GM23338 (cell line): ENCODE results near the gene CCDC81. TPM values are rescaled to one million over a fixed set of nuclear protein-coding genes. Genes with fewer than 3 reads are reported as not detected.
A peak's percentile ranks its signal among the peaks of the same experiment; 100 is the strongest.

Experiments
- ATAC-seq: fragments of 200-7000 bp; cut with Tn5 transposase; 3 replicates; pipeline ENCODE4 v1.9.1; 2020
- DNase-seq: peaks from one replicate; pipeline ENCODE4 v3.0.0-alpha.2; 2015; ENCODE audit warnings: low spot score
- H2AFZ ChIP-seq: fragments of 200-600 bp; sonication (generic); 2 replicates; pipeline ENCODE4 v1.8.0; 2016; ENCODE audit warnings: antibody characterized with exemption, mild to moderate bottlenecking, moderate library complexity
- H3F3A ChIP-seq: fragments of 200-600 bp; sonication (generic); replicated peaks from 2 replicates; pipeline ENCODE4 v1.8.0; 2017; ENCODE audit warnings: antibody characterized with exemption, mixed run types, low read depth
- H3K27ac ChIP-seq: fragments of 200-600 bp; sonication (generic); 2 replicates; pipeline ENCODE4 v1.6.1; 2016; ENCODE audit warnings: low read depth
- H3K27me3 ChIP-seq: fragments of 200-600 bp; sonication (generic); 2 replicates; pipeline ENCODE4 v1.8.0; 2016; ENCODE audit warnings: mild to moderate bottlenecking, mixed run types, moderate library complexity; ENCODE audit not compliant: insufficient read depth
- H3K36me3 ChIP-seq: fragments of 200-600 bp; sonication (generic); 2 replicates; pipeline ENCODE4 v1.8.0; 2016; ENCODE audit warnings: mild to moderate bottlenecking; ENCODE audit not compliant: insufficient read depth
- H3K4me1 ChIP-seq: fragments of 200-600 bp; sonication (generic); 2 replicates; pipeline ENCODE4 v1.8.0; 2016; ENCODE audit warnings: mild to moderate bottlenecking, moderate library complexity; ENCODE audit not compliant: insufficient read depth
- H3K4me2 ChIP-seq: fragments of 200-600 bp; sonication (generic); 2 replicates; pipeline ENCODE4 v1.7.1; 2017; ENCODE audit warnings: mixed run types
- H3K4me3 ChIP-seq: fragments of 200-600 bp; sonication (generic); 2 replicates; pipeline ENCODE4 v1.6.1; 2016; ENCODE audit warnings: mixed run types
- H3K79me2 ChIP-seq: fragments of 200-600 bp; sonication (generic); replicated peaks from 2 replicates; pipeline ENCODE4 v1.8.0; 2017; ENCODE audit warnings: mild to moderate bottlenecking; ENCODE audit not compliant: insufficient read depth
- H3K9me2 ChIP-seq: fragments of 200-600 bp; sonication (generic); 2 replicates; pipeline ENCODE4 v1.8.0; 2017; ENCODE audit not compliant: insufficient read depth
- H4K20me1 ChIP-seq: fragments of 200-600 bp; sonication (generic); replicated peaks from 2 replicates; pipeline ENCODE4 v1.8.0; 2017; ENCODE audit warnings: mild to moderate bottlenecking; ENCODE audit not compliant: insufficient read depth
- H3K27ac Mint-ChIP-seq: 2 replicates; pipeline ENCODE4 v1.8.0; 2020; ENCODE audit warnings: inconsistent platforms, mild to moderate bottlenecking, moderate library complexity, mixed read lengths
- H3K27me3 Mint-ChIP-seq: 3 replicates; pipeline ENCODE4 v1.8.0; 2022; ENCODE audit warnings: low read depth, mild to moderate bottlenecking, moderate library complexity, mixed read lengths, inconsistent platforms; ENCODE audit not compliant: insufficient read depth, poor library complexity
- H3K36me3 Mint-ChIP-seq: 3 replicates; pipeline ENCODE4 v1.8.0; 2021; ENCODE audit warnings: low read depth, mild to moderate bottlenecking, inconsistent platforms, moderate library complexity, mixed read lengths
- H3K4me1 Mint-ChIP-seq: 3 replicates; pipeline ENCODE4 v1.8.0; 2020; ENCODE audit warnings: mild to moderate bottlenecking, inconsistent platforms, mixed read lengths
- H3K4me3 Mint-ChIP-seq: 3 replicates; pipeline ENCODE4 v1.8.0; 2021; ENCODE audit warnings: moderate library complexity, mild to moderate bottlenecking, inconsistent platforms, mixed read lengths
- H3K9me3 Mint-ChIP-seq: 3 replicates; pipeline ENCODE4 v1.8.0; 2020; ENCODE audit warnings: moderate library complexity, mild to moderate bottlenecking, inconsistent platforms, mixed read lengths
- CREB1 ChIP-seq: fragments of 250-450 bp; sonication (Bioruptor Pico); IDR thresholded peaks from 2 replicates; pipeline ENCODE4 v1.5.0; 2020; ENCODE audit warnings: low read depth, mild to moderate bottlenecking, moderate library complexity
- CTCF ChIP-seq, 2 experiments: fragments of 200-600 bp in 1 of 2; sonication (generic) in 1 of 2; conservative IDR thresholded peaks; 2 replicates each; pipeline versions ENCODE4 v1.5.1 to v1.6.1; 2016 to 2017; ENCODE audit warnings: antibody characterized with exemption in 2 of 2, low read depth in 2 of 2, mild to moderate bottlenecking in 2 of 2, moderate library complexity in 1 of 2
- JUNB ChIP-seq: IDR thresholded peaks from one replicate; pipeline ENCODE4 v1.6.1; 2016; ENCODE audit warnings: antibody characterized with exemption; ENCODE audit not compliant: unreplicated experiment
- NANOG ChIP-seq: IDR thresholded peaks from 2 replicates; pipeline ENCODE4 v1.6.1; 2016; ENCODE audit warnings: antibody characterized with exemption, borderline replicate concordance
- POLR2AphosphoS5 ChIP-seq: IDR thresholded peaks from 2 replicates; pipeline ENCODE4 v1.6.1; 2016; ENCODE audit warnings: antibody characterized with exemption, low read depth
- ZNF114 ChIP-seq: fragments of 250-450 bp; sonication (Bioruptor Pico); IDR thresholded peaks from 2 replicates; pipeline ENCODE4 v1.5.0; 2020; ENCODE audit warnings: mild to moderate bottlenecking, moderate library complexity
- polyA plus RNA-seq: library from polyadenylated mRNA; unstranded; fragments of >200 nt; fragmentation: Nextera tagmentation; extraction: Ambion mirVana; gene quantifications from 2 replicates; pipeline ENCODE4 v1.2.1, GENCODE V29; 2016
- total RNA-seq: library from RNA; depleted of rRNA; stranded (reverse); fragments of >200 nt; shearing (Covaris generic); gene quantifications from 2 replicates; pipeline ENCODE4 v1.2.3, GENCODE V29; 2014
- TF ChIP-seq, protein P1 (sequence below): IDR thresholded peaks from 2 replicates; pipeline ENCODE4 v1.6.1; 2016; ENCODE audit warnings: antibody characterized with exemption
- TF ChIP-seq, protein P2 (sequence below): IDR thresholded peaks from one replicate; pipeline ENCODE4 v1.6.1; 2018; ENCODE audit warnings: antibody characterized with exemption; ENCODE audit not compliant: unreplicated experiment
- TF ChIP-seq, protein P3 (sequence below): fragments of 250-450 bp; sonication (Bioruptor Pico); IDR thresholded peaks from 2 replicates; pipeline ENCODE4 v1.5.0; 2020; ENCODE audit warnings: mild to moderate bottlenecking, moderate library complexity

The CCDC81 gene
- total and polyA plus RNA-seq, 2 experiments from 2014 or later, result 0.37 to 4.3 TPM

DNA sequence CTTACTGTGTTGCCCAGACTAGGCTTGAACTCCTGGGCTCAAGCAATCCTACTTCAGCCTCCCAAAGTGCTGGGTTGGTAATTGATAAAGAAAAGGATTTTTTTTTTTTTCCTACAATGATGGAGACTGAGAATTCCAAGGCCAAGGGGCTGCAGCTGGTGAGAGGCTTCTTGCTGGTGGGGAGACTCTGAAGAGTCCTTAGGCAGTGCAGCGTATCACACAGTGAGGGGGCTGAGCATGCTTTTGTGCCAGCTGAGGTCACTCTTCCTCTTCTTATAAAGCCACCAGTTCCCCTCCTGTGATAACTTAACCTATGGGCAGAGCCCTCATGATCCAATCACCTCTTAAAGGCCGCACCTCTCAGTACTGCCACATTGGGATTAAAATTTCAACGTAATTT is 28.2 kb upstream of the CCDC81 start:
- Mint-ChIP-seq H3K9me3 (no peaks in the 10 kb centered on the region), H3K27me3 (peaks cover 2% of the 10 kb centered on the region), H3K4me3 (no peak overlapping the region), H3K4me1 (no peaks in the 10 kb centered on the region), H3K27ac (peak overlapping the region; percentile 67; the same call in 1 of the 2 replicates), H3K36me3 (no peaks in the 10 kb centered on the region; the same call in 2 of the 3 replicates)
- Histone ChIP-seq H3K27ac (no peak overlapping the region), H3K36me3 (no peaks in the 10 kb centered on the region; the same call in 1 of the 2 replicates), H2AFZ (no peak overlapping the region), H3K4me3 (no peak overlapping the region), H3F3A (no peaks in the 10 kb centered on the region), H3K79me2 (peaks cover 25% of the 10 kb centered on the region), H3K9me2 (no peaks in the 10 kb centered on the region), H3K27me3 (no peaks in the 10 kb centered on the region), H4K20me1 (no peaks in the 10 kb centered on the region; the same call in 1 of the 2 replicates), H3K4me1 (no peaks in the 10 kb centered on the region), H3K4me2 (no peak overlapping the region)
- ATAC-seq, result peak; percentile 69
- no peak for DNase-seq
- TF ChIP-seq CTCF (conservative IDR thresholded peaks at IDR 0.05; ENCODE audit: low read depth in 2 of 2) (peak in 1 of 2 experiments; percentile 14; a peak in 1 of 4 replicates), JUNB (no peak)

GRCh38 chr11:86355256-86355655 is 19.4 kb upstream of the CCDC81 start:
- Histone ChIP-seq H3F3A (no peaks in the 10 kb centered on the region), H3K4me2 (no peak overlapping the region), H3K4me3 (no peak overlapping the region), H3K9me2 (peaks cover 10% of the 10 kb centered on the region), H3K36me3 (no peaks in the 10 kb centered on the region), H3K27me3 (no peaks in the 10 kb centered on the region), H3K27ac (no peak overlapping the region), H3K4me1 (peaks cover 9% of the 10 kb centered on the region), H2AFZ (no peak overlapping the region), H4K20me1 (no peaks in the 10 kb centered on the region), H3K79me2 (no peaks in the 10 kb centered on the region)
- no peak overlapping the region for H3K27ac Mint-ChIP-seq
- no peaks in the 10 kb centered on the region for H3K27me3 Mint-ChIP-seq
- DNase-seq (no peak), ATAC-seq (no peak)
- H3K4me3 Mint-ChIP-seq, result no peak overlapping the region
- H3K9me3 Mint-ChIP-seq, result no peaks in the 10 kb centered on the region
- H3K36me3 Mint-ChIP-seq, result no peaks in the 10 kb centered on the region; the same call in 1 of the 3 replicates
- H3K4me1 Mint-ChIP-seq, result peaks cover 32% of the 10 kb centered on the region
- TF ChIP-seq, protein P1, sequence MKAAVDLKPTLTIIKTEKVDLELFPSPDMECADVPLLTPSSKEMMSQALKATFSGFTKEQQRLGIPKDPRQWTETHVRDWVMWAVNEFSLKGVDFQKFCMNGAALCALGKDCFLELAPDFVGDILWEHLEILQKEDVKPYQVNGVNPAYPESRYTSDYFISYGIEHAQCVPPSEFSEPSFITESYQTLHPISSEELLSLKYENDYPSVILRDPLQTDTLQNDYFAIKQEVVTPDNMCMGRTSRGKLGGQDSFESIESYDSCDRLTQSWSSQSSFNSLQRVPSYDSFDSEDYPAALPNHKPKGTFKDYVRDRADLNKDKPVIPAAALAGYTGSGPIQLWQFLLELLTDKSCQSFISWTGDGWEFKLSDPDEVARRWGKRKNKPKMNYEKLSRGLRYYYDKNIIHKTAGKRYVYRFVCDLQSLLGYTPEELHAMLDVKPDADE, result no peak
- TF ChIP-seq ZNF114 (CRISPR knock-in tag) (no peak), CREB1 (CRISPR knock-in tag) (no peak), POLR2AphosphoS5 (no peak), NANOG (no peak)
- TF ChIP-seq, protein P2, sequence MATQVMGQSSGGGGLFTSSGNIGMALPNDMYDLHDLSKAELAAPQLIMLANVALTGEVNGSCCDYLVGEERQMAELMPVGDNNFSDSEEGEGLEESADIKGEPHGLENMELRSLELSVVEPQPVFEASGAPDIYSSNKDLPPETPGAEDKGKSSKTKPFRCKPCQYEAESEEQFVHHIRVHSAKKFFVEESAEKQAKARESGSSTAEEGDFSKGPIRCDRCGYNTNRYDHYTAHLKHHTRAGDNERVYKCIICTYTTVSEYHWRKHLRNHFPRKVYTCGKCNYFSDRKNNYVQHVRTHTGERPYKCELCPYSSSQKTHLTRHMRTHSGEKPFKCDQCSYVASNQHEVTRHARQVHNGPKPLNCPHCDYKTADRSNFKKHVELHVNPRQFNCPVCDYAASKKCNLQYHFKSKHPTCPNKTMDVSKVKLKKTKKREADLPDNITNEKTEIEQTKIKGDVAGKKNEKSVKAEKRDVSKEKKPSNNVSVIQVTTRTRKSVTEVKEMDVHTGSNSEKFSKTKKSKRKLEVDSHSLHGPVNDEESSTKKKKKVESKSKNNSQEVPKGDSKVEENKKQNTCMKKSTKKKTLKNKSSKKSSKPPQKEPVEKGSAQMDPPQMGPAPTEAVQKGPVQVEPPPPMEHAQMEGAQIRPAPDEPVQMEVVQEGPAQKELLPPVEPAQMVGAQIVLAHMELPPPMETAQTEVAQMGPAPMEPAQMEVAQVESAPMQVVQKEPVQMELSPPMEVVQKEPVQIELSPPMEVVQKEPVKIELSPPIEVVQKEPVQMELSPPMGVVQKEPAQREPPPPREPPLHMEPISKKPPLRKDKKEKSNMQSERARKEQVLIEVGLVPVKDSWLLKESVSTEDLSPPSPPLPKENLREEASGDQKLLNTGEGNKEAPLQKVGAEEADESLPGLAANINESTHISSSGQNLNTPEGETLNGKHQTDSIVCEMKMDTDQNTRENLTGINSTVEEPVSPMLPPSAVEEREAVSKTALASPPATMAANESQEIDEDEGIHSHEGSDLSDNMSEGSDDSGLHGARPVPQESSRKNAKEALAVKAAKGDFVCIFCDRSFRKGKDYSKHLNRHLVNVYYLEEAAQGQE, result no peak
- TF ChIP-seq, protein P3, sequence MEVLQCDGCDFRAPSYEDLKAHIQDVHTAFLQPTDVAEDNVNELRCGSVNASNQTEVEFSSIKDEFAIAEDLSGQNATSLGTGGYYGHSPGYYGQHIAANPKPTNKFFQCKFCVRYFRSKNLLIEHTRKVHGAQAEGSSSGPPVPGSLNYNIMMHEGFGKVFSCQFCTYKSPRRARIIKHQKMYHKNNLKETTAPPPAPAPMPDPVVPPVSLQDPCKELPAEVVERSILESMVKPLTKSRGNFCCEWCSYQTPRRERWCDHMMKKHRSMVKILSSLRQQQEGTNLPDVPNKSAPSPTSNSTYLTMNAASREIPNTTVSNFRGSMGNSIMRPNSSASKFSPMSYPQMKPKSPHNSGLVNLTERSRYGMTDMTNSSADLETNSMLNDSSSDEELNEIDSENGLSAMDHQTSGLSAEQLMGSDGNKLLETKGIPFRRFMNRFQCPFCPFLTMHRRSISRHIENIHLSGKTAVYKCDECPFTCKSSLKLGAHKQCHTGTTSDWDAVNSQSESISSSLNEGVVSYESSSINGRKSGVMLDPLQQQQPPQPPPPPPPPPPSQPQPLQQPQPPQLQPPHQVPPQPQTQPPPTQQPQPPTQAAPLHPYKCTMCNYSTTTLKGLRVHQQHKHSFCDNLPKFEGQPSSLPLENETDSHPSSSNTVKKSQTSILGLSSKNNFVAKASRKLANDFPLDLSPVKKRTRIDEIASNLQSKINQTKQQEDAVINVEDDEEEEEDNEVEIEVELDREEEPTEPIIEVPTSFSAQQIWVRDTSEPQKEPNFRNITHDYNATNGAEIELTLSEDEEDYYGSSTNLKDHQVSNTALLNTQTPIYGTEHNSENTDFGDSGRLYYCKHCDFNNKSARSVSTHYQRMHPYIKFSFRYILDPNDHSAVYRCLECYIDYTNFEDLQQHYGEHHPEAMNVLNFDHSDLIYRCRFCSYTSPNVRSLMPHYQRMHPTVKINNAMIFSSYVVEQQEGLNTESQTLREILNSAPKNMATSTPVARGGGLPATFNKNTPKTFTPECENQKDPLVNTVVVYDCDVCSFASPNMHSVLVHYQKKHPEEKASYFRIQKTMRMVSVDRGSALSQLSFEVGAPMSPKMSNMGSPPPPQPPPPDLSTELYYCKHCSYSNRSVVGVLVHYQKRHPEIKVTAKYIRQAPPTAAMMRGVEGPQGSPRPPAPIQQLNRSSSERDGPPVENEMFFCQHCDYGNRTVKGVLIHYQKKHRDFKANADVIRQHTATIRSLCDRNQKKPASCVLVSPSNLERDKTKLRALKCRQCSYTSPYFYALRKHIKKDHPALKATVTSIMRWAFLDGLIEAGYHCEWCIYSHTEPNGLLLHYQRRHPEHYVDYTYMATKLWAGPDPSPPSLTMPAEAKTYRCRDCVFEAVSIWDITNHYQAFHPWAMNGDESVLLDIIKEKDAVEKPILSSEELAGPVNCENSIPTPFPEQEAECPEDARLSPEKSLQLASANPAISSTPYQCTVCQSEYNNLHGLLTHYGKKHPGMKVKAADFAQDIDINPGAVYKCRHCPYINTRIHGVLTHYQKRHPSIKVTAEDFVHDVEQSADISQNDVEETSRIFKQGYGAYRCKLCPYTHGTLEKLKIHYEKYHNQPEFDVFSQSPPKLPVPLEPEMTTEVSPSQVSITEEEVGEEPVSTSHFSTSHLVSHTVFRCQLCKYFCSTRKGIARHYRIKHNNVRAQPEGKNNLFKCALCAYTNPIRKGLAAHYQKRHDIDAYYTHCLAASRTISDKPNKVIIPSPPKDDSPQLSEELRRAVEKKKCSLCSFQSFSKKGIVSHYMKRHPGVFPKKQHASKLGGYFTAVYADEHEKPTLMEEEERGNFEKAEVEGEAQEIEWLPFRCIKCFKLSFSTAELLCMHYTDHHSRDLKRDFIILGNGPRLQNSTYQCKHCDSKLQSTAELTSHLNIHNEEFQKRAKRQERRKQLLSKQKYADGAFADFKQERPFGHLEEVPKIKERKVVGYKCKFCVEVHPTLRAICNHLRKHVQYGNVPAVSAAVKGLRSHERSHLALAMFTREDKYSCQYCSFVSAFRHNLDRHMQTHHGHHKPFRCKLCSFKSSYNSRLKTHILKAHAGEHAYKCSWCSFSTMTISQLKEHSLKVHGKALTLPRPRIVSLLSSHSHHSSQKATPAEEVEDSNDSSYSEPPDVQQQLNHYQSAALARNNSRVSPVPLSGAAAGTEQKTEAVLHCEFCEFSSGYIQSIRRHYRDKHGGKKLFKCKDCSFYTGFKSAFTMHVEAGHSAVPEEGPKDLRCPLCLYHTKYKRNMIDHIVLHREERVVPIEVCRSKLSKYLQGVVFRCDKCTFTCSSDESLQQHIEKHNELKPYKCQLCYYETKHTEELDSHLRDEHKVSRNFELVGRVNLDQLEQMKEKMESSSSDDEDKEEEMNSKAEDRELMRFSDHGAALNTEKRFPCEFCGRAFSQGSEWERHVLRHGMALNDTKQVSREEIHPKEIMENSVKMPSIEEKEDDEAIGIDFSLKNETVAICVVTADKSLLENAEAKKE (CRISPR knock-in tag), result no peak
